DND-41 (cell line): ENCODE measurements around the gene PVALEF.

ENCODE experiments used
- CTCF ChIP-seq: IDR thresholded peaks from 2 replicates; pipeline ENCODE4 v1.5.1; 2012; ENCODE audit warnings: borderline replicate concordance, low read length, moderate library complexity, mild to moderate bottlenecking; ENCODE audit not compliant: poor library complexity, severe bottlenecking; ENCODE audit errors: extremely low read depth
- EZH2 ChIP-seq: IDR thresholded peaks from 3 replicates; pipeline ENCODE4 v1.6.1; 2012; ENCODE audit warnings: borderline replicate concordance, low read depth, mild to moderate bottlenecking, moderate library complexity, low read length, inconsistent platforms; ENCODE audit not compliant: severe bottlenecking

DNA sequence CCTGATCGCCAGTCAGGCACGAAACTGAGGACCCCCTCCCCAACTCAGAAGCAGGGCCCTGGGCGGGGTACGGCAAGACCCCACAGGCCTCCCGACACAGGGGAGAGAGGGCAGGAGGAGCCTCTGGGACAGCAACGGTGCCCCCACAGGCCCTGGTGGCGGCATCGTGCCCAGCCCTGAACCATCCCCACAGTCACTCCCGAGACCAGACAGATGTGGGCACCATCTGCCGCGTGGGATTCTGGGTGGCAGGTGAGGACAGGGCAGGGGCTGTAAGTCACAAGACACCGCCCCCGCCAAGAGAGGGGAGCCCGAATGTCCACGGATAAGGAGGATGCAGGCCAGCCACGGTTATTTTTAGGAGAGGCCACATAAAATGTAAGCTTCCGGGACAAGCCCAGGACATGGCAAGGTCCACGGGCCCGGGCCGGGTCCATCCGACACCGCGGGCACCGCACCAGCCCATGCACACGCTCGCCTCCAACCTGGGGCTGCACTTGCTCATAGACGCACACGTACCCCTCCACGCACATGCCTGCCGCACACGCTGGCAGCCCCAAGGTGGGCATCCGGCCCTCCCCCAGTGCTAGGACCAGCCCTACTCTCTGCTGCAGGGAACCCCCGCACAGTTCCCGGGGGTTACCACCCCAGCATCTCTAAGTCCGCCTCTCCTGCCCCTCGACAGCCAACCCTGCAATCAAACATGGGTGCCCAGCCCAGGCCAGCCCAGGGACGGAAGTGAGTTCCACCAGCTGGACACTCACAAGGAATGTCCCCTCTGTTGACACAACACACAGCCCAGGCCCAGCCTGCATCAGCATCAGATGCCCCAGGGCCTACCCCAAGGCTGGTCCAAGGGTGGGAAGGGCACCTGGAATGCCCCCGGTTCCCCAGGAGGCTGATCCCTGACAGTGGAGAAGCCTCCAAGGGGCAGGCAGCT is 8.2 kb upstream of the PVALEF start:
- TF ChIP-seq CTCF (no peak), EZH2 (no peak)
